GM19328 (cell line): Measurements from ENCODE around the gene REM2.

ENCODE experiments used
- ATAC-seq: cut with Tn5 transposase; IDR thresholded peaks from one replicate; pipeline ENCODE4 v1.9.1; 2021; ENCODE audit warnings: mild to moderate bottlenecking, moderate library complexity; ENCODE audit not compliant: unreplicated experiment

The REM2 gene, protein sequence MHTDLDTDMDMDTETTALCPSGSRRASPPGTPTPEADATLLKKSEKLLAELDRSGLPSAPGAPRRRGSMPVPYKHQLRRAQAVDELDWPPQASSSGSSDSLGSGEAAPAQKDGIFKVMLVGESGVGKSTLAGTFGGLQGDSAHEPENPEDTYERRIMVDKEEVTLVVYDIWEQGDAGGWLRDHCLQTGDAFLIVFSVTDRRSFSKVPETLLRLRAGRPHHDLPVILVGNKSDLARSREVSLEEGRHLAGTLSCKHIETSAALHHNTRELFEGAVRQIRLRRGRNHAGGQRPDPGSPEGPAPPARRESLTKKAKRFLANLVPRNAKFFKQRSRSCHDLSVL

DNA sequence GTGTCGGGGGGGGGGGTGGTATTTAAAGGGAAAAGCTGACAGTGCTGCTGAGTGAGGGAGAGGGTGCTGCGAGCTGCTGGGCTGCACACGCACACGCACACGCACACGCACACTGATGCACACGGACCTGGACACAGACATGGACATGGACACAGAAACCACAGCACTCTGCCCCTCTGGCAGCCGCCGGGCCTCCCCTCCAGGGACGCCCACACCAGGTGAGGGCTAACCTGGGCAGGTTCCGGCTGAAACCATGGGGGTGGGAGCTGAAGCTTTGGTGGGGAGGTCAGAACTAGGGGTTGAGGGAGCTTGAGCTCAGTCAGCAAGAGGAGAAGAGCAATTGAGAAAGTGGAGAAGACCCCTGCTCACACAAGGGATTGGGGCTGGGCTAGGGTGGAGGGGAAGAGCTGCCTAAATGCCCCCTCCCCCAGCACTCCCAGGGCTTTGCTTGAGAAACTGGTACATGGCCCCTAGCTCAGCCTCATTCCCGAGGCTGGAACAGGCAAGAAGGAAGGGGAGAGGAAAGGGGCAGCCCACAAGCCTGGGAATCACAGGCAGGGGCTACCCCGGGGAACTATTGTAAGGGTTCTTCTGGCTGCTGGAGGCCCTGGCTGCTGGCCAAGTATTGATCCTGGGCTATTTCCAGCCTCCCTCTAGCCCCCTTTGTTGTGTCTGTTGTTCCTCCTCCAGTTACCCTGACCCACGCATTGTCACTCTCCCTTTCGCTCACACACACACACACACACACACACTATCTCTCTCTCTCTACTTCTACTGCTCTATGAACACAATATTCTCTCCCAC, at the start of gene REM2:
TSS of gene REM2 (plus strand) at position 50 of the 804 bp plus-strand sequence. CDS start at position 116, 66 bp downstream.
- ATAC-seq: no peak

DNA sequence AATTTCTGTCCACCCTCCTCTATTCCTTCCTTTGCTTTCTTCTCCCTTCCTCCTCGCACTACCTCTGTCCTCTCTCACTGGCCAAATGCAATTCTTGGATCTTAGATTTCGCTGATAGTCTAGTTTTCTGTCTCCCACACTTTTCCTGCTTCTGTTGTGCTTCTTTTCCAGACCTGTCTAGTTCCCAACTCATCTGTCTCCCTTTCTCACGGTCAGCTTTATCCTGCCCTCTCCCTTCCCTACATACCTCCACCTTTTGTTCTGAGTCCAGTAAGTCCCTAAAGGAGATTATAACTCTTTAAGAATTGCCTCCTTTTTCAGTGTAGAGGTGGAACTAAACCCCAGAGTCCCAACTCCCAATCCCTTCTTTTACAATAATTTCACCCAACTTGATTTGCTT, 47.5 kb upstream of the REM2 start:
- no peak for ATAC-seq

DNA sequence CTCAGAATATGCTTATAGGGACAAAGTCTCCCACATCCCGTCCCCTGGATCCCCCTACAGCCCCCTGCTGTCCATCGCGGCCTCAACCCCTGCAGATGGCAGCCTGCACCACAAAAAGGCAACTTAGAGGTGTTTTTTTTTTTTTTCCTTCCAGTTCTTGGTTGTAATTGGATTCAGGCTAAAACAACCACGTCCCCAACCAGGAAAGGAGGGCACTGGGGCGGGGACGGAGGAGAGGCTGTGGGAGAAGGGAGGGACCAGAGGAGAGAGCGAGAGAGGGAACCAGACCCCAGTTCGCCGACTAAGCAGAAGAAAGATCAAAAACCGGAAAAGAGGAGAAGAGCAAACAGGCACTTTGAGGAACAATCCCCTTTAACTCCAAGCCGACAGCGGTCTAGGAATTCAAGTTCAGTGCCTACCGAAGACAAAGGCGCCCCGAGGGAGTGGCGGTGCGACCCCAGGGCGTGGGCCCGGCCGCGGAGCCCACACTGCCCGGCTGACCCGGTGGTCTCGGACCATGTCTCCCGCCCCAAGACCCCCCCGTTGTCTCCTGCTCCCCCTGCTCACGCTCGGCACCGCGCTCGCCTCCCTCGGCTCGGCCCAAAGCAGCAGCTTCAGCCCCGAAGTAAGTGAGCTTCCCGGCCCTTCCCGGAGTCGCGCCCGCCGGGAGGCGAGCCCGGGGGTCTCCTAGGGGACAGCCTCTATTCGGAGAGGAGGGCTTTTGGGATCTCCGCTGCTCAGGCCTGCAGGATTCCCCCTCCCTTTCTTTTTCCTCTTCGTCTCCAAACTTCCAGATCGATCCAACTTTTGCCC, 46.5 kb upstream of the REM2 start, which contains the start of gene MMP14:
TSS of gene MMP14 (plus strand) at position 285 of the 813 bp plus-strand sequence. CDS start at position 518, 233 bp downstream.
- no peak for ATAC-seq

DNA sequence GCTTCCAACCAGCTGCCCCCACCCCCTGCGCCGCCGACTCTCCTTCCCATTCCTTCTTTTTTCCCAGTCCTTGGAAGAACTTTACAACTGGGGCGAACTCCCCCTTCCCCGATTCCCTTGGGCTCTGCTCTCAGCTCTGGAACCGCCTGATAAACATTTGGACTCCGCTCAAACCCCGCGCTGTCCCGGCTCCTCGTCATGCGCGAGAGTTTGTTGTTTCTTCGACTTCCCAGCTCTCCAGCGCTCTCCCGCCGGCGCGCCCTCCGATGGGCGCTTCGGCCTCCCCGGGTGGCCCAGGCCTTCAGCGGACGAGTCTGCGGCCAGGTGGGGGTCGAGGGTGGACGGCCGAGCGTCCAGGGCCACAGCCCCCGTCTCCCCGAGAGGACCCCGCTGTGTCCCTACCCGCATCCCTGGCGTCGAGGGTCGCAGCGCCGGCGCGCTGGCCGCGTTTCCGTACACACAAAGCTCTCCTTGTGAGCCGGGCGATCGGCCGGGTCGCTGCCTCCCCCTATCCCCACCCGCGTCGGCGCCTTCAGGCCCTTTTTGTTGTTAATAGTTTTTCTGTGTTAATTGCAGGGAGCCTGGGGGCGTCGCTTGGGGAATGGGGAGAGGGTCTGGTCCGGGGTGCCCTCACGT, 45.8 kb upstream of the REM2 start:
- ATAC-seq: no peak

DNA sequence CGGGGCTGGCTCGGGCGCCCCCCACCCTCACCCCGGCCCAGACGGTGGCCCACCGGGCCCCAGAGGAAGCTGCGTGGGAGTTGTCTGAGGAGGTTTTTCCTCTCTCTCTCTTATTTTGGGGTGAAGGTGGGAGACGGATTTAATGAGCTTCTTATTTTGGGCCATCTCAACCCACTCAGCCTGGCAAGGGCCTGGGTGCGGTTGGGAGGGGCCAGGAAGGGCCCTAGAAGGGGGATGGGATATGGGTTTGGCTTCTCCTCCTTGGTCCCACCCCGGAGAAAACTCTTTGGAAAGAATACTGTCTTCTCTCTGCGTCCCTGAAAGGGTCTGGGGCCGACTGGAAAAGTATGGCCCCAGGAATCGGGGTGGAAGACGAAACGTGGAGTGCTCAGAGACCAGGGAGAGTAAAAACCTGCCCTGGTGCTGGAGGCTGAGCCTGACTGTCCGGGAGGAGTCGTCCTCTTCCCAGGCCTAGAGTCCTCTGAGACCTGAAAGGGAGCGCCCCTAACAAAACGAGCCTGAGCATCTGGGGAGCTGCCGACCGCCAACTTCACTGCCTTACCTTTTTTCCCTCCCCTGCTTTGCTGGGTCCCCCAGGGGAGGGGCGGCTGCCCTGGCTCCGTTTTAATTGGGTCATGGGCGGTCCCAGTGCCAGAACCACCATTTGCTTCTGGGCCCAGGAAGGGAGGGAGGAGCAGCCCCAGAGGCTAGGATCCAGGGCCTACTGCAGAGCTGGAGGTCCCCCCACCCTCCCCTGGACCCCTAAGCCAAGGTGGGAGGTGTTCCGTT, 45.1 kb upstream of the REM2 start:
- ATAC-seq: no peak

DNA sequence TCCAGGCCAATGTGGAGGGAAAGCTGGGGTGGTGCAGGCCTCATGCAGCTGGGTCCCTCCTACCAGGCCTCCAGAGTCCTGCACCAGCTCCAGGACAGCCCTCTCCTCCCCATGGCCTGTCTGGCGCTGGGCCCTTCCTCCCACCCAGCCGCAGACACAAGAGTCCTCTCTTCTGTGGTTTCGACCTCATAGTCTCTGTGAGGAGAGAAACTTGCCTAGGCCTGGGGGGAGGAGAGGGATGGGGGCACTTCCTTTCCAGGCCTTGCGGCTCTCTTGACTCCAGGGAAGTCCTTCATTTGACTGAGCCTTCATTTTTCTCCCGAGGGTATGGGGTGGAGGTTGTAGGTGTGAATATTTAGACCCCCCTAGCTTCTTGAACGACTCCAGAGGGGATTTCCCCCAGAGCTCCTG, 44.4 kb upstream of the REM2 start:
- ATAC-seq: no peak

DNA sequence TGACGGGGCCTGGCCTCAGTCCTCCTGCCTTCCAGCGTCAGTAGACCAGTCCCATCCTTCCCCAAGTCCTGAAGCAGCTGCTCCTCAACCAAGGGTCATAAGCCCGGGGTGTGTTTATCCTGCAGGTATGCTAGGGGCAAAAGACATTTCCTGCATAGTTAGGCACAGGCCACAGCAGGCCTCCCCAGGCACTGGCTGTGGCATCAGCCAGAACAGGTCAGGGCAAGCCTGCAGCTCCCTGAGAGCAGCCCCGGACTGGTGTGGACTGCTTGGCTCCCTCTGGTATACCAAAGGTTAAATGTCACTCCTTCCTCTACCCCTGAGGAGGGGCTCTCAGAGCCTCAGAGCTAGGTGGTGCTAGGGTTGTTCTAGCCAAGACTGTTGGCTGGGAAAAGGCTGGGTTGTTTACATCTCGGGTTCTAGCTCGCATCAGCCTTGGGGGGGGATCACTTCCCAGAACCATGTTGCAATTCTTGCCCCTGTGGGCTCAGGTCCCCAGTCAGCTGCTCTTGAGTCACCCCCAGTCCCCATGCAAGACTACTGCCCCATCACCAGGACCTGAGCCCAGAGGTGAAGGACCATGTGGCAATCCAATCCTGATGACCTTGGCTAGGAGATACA, 43.8 kb upstream of the REM2 start:
- ATAC-seq: no peak

DNA sequence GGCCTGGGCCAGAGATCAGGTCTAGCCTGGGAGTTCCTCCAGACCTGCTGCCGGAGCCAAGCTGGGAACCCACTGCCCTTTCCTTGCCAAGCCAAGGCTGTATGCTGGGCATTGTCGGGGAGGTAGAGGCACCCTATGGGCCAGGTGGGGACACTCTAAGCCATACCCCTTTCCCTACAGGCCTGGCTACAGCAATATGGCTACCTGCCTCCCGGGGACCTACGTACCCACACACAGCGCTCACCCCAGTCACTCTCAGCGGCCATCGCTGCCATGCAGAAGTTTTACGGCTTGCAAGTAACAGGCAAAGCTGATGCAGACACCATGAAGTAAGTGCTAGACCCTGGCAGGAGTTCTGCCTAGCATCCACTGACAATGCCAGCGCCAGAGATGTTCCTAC, 41.7 kb upstream of the REM2 start:
- no peak for ATAC-seq

DNA sequence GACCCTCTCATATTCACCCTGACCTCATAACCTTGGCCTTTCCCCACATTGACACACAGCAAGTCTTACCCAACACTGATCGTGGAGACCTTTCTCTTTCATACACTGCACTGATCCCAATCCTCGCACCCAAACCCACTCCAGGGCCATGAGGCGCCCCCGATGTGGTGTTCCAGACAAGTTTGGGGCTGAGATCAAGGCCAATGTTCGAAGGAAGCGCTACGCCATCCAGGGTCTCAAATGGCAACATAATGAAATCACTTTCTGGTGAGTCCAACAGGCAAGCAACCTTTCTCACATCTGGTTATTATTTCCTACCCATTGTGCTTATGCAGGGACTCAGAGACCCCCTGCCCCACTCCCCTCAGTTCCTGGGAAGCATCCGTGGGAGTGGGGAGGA, 41.3 kb upstream of the REM2 start:
- no peak for ATAC-seq

DNA sequence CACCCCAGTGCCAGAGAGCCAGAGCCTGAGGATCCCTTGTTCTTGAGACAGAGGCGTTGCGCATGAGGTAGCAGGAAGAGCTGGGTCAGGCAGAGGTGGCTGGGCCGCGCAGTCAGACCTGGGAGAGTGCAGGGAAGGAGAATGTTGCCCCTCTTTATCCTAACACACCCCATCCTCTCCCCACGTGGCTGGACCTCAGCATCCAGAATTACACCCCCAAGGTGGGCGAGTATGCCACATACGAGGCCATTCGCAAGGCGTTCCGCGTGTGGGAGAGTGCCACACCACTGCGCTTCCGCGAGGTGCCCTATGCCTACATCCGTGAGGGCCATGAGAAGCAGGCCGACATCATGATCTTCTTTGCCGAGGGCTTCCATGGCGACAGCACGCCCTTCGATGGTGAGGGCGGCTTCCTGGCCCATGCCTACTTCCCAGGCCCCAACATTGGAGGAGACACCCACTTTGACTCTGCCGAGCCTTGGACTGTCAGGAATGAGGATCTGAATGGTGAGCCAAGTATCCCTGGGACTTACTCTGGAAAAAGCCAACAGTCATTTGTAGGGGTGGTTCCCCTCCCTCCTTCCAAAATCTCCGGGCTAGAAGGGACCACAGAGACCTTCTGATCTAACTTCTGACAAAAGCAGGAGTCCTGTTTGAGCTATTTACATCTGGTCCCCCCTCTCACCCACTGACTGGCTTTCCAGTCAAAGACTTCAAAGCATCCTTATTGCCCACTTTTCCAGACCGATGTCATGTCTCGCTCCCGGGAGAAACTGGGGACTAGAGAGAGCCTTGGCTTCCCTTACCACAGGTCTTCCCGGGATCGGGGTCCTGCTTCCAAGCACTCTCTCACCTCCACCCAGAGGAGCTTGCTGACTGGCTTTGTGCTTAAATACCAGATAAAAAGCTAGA, 40.6 kb upstream of the REM2 start:
- ATAC-seq: no peak

DNA sequence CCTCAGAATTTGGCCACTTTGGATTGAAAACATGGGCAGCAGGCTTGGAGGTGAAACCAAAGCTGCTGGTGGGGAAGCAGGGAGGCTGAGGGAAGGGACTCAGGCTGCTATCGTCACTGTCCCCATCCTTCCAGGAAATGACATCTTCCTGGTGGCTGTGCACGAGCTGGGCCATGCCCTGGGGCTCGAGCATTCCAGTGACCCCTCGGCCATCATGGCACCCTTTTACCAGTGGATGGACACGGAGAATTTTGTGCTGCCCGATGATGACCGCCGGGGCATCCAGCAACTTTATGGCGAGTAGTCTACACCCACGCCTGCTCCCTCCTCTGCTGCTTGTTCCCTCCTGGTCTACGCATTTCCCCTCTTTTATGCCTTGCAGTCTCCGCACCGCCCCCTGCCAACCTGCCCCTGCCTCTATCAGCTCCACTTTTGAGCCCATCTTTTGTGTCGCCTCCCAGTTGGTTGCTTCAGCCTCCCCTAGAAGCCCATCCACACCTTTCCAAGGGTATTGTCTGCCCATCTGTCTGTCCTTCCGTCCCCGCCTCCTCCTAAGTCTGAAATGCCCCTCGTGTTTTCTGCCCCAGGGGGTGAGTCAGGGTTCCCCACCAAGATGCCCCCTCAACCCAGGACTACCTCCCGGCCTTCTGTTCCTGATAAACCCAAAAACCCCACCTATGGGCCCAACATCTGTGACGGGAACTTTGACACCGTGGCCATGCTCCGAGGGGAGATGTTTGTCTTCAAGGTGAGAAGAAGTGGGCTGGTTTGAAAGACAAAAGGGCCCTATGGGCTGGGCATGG, 39.7 kb upstream of the REM2 start:
- no peak for ATAC-seq

DNA sequence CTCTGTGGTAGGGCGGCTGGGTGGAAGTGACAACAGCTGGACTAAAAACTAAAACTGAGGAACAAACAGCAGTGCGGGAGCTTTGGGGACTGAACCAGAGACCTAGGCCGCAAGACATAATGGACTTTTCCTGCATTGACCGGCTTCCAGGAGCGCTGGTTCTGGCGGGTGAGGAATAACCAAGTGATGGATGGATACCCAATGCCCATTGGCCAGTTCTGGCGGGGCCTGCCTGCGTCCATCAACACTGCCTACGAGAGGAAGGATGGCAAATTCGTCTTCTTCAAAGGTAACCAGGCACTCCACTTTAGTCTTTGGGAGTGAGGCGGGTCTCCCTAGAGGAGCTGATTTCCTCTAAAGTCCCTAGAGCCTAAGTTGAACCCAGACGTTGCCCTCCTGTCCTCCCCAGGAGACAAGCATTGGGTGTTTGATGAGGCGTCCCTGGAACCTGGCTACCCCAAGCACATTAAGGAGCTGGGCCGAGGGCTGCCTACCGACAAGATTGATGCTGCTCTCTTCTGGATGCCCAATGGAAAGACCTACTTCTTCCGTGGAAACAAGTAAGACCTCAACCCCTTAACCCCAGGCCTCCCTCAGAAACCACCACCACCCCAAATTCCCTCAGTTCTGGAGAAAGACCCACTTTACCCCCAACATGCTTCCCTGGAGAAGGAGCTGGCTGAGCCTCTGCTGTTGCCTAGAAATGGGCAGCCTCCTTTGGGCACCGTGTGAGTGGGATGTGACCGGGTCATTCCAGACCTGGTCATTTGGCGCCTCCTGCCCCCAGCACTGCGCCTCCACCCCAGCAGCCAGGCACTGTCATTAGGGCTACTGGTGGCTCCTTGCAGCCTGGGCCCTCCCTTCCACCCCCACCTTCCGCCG, 38.6 kb upstream of the REM2 start:
- no peak for ATAC-seq

DNA sequence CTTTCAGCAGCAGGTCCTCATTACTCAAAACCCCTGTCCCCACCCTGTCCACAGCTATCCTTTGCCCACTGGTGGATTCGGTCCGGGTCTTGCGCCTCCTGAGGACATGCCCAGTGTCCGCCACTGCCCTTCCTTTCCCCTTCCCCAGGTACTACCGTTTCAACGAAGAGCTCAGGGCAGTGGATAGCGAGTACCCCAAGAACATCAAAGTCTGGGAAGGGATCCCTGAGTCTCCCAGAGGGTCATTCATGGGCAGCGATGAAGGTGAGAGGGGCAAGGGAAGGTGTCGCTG, 38.0 kb upstream of the REM2 start:
- ATAC-seq: no peak

DNA sequence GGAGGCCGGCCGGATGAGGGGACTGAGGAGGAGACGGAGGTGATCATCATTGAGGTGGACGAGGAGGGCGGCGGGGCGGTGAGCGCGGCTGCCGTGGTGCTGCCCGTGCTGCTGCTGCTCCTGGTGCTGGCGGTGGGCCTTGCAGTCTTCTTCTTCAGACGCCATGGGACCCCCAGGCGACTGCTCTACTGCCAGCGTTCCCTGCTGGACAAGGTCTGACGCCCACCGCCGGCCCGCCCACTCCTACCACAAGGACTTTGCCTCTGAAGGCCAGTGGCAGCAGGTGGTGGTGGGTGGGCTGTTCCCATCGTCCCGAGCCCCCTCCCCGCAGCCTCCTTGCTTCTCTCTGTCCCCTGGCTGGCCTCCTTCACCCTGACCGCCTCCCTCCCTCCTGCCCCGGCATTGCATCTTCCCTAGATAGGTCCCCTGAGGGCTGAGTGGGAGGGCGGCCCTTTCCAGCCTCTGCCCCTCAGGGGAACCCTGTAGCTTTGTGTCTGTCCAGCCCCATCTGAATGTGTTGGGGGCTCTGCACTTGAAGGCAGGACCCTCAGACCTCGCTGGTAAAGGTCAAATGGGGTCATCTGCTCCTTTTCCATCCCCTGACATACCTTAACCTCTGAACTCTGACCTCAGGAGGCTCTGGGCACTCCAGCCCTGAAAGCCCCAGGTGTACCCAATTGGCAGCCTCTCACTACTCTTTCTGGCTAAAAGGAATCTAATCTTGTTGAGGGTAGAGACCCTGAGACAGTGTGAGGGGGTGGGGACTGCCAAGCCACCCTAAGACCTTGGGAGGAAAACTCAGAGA, 37.0 kb upstream of the REM2 start:
- ATAC-seq: no peak

DNA sequence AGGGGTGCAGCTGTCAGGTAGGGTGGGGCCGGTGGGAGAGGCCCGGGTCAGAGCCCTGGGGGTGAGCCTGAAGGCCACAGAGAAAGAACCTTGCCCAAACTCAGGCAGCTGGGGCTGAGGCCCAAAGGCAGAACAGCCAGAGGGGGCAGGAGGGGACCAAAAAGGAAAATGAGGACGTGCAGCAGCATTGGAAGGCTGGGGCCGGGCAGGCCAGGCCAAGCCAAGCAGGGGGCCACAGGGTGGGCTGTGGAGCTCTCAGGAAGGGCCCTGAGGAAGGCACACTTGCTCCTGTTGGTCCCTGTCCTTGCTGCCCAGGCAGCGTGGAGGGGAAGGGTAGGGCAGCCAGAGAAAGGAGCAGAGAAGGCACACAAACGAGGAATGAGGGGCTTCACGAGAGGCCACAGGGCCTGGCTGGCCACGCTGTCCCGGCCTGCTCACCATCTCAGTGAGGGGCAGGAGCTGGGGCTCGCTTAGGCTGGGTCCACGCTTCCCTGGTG, 36.2 kb upstream of the REM2 start:
- no peak for ATAC-seq
